COR-L47 (cell line): ENCODE data around the gene TAF4.
"Not testable (repeated sequence)": the region's sequence is repeated elsewhere in the genome, so short reads cannot be mapped to it uniquely, and the experiment has no call there.

Experiments
- DNase-seq: peaks from one replicate; lab custom pipeline; 2025; lab: John Stamatoyannopoulos, UW

The TAF4 gene

DNA sequence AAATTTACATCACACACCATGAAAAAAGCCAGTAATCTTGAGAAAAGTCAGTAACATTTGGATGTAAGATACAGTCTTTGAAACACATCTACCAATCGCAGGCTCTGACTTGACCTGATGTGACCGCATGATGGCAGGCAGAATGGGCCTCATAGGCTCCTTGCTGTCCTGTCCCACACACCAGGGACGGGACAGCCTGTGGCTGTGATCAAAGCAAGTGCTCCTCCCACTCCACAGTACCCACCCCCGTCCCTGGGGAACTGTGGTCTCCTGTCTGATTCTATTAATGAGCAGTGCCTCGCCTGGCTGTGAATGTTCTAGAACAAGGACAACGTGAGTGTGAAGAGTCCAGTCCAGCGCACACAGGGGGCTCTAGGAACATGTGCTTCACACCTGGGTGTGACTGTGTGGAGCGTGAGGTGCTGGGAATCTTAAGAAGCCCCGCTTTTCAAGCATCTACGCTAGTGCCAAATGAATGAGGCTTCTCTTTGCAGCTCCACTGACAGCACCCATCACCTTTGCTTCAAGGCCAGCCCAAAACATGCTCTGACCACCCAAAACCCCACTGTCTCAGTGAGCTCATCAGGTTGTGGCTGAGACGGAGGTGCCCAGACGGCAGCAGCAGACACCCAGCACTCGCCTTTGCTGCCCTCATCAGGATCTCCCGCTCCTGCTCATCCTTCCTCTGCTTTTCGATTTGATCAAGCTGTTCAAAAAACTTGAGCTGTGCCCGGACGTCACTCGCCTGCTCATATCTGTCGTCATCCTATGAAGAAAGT is 67.1 kb downstream of the TAF4 start:
- DNase-seq: no peak

DNA sequence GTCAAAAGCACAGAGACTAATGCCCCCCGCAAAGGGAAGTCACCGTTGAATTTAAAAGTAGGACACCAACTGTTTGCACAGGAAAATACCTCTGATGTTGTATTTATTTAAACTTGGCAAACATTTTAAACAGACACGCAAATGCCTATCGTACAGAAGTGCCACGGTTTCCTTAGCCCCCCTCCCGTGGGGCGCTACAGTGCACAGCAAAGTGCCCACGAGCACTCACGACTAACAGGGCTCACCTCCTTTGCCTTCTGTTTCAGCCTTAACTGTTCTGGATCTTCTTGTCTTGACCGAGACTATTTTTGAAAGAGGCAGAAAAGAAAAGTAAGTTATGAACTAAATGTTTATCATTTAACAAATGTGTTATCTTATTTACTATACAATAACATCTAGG is 67.8 kb downstream of the TAF4 start:
- DNase-seq: no peak

DNA sequence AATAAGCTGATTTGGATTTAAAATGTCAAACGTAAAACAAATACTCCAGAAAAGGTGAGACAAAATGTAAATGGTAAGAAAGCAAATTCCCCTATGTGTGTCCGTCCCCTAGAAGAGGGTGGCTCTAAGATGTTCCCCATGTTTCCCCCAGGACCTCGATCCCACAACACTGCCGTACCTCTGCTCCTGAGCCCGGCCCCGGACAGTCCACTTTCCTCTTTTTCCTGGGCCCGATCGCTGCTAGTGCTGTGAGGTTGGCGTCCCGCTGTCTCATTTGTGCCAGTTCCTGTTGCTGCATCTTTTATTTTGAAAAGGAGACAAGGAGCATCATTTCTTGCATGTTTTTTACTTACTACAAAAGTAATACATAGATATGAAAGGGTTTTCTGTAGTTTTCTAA is 68.3 kb downstream of the TAF4 start:
- no peak for DNase-seq

DNA sequence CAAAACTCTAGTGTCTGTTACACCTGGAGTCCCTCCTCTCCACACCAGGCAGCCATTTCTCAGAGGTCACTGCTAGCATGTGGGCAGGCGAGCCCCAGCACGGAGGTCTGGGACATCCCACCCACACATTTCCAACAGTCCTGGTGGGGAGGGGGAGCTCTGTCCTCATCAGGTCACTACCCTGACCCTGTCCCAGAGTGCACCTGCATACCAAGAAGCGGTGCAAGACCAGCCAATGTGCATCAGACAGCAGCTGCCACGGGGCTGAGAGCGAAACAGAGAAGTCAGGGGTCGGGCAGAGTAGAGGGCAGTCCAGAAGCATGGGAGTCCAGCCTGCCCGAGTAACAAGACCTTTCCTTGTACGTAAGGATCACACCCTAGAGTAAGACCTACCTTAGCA is 71.1 kb downstream of the TAF4 start:
- no peak for DNase-seq

DNA sequence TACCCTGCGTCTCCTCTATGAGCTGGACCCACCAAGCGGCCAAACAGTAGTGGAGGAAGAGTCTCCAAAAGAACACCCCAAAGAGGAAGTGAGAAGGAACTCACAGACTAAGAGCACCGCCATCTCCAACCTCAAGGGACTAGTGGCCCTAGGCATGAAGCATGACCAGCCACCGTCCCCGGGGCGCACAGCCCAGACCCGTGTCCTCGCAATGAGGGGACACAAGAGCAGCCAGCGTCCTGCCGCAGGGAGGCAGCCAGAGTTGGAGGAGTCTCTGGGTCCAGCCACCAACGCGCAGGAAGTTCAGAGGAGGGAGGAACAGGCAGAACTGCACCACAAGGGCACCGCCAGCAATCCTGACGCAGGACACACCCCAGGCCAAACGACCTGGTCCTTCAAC is 72.6 kb downstream of the TAF4 start:
- DNase-seq: no peak

DNA sequence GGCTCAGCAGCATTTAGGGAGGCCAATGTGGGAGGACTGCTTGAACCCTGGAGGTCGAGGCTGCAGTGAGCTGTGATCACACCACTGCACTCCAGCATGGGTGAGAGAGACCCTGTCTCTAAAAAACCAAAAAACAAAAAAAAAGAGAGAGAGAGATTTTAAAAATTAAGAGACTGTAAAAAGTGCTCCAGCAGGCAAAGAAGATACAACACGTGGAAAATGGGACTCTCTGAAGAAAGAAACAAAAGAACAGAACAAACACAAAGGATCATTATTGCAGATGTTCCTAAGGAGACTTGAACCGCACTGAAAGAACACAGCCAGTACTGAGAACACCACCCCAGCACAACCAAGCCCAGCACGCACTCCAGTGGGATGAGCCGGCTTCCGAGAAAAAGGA is 74.2 kb downstream of the TAF4 start:
- DNase-seq: no peak

DNA sequence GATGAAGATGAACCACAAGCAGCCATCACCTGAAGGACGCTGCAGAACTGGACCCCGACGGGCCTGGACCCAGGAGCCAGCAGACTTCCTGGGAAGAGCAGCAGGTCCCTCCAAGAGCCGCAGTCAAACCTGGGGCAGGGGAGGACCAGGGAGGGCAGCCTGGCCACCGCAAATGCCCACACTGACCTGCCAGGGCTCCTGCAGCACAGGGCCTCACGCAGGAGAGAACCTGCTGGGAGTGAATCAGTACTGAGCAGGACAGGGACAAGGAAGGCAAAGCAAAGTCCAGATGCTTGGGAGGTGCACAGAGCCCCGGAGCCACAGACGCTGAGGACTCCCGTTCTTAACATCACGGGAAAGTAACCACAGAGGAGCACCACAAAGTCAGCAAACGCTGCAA is 75.2 kb downstream of the TAF4 start:
- no peak for DNase-seq

DNA sequence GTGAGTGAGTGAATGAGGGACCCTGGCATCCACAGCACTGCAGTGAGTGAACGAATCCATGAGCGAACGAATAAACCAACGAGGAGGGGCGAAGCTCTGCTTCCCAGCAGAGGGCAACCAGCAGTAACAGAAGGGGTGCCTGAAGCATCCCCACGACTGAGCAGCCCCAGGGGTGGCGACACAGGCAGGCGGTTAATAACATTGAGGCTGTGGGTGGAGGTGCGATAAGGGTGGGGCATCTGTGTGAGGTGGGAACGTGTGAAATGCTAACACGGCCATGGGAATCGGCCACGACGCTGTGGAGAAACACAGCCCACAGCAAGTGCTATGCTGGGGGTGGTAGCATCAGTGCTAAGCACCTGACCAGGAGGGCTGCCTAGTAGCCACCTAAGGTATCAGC is 75.9 kb downstream of the TAF4 start:
- no peak for DNase-seq

DNA sequence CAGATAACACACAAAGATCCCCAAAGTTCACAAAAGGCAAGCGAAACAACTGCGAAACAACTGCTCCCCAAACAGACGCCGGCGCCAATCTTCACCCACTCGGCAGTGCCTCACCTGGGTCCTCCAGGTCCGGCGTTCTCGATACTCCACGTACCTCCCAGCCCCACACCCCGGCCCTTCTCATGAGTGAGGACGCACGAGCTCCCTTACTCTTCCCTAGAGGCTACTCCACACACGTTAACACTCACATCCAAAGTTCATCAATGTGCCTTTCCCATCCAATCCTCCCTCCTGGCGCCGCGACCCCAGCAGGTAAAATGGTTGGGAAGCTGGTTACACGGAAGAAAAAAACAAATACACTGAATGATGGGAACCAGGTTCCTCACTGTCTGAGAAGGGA is 77.0 kb downstream of the TAF4 start:
- no peak for DNase-seq

DNA sequence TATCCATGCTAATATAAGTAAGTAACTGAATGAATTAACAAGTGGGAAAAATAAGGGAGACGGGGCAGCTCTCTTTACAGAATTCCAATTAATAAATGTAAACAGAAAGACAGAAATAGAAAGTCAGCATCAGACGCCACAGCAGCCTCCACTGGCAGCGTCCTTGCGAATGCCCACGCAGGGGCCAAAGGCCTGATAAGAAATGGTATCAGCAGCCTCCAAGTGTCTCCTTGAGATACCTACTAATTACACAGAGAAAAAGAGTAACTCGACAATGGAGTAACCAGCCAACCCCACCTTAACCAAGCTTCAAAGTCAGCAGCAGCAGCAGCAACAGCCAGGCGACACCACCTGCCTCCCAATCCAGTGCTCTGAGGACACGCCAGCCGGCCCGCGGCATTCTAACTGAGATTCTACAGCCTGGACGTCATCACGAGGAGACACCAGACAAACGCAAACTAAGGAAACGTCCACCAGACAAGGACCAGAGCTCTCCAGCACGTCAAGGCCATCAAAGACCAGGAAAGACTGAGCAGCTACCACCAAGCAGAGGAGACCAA is 78.8 kb downstream of the TAF4 start:
- no peak for DNase-seq

DNA sequence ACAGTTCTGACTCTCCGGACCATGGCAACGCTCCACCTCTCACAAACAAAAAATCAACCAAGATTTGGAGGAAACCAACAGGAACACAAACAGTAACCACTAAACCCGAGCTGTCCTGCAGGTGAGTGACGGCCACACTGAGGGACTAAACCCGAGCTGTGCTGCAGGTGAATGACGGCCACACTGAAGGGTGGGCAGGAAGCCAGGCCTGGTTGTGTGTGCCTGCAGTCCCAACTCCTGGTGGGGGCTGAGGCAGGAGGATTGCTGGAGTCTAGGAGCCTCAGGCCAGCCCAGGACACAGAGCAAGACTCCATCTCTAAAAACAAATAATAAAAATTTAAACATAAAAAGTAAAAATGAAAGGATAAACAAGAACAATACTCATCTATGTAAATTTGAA is 80.6 kb downstream of the TAF4 start:
- no peak for DNase-seq

DNA sequence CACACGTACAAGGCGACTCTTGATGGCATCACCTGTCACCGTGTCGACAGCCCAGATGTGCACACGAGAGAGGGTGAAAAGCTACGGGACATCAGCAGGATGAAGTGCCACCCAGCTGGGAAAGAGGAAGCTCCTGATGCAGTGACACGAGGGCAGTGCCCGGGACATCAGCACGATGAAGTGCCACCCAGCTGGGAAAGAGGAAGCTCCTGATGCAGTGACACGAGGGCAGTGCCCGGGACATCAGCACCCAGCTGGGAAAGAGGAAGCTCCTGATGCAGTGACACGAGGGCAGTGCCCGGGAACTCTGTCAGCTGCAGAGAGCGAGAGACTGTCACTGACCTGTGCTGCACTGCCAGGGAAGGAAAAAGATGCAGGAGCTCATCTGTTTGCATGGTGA is 81.2 kb downstream of the TAF4 start:
- not testable (repeated sequence) for DNase-seq

DNA sequence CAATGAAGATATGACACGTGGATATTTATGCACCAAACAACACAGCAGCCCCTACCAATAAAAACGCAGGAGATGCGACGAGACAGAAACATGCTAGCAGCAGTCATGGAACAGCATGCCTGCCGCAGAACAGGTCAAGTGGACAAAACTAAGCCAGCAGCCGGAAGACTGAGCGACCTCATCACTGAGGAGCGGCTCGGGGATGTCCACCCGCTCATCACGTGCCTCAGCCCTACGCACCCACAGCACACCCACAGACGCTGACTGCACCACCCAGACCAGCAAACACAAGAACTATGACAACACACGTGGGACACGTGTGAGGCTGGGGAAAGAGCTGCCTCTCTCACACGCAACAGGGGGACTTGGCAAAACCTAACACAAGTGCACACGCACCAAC is 81.7 kb downstream of the TAF4 start:
- DNase-seq: no peak

DNA sequence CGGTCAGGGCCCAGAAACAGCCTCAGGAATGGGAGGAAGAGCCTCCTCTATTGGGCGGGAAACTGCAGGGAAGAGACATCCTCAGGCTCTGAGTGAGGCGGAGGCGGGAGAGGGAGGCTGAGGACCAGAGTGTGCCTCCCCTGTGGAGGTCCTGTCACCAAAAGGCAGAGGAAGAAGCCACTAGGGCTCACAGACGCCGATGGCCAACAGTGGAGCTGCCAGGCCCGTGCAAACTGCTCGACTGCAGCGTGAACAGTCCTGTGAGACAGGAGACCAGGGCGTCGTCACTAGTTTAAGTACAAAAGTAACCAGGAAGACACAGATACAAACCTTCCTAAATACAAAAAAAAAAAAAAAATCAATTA is 82.7 kb downstream of the TAF4 start:
- DNase-seq: no peak

DNA sequence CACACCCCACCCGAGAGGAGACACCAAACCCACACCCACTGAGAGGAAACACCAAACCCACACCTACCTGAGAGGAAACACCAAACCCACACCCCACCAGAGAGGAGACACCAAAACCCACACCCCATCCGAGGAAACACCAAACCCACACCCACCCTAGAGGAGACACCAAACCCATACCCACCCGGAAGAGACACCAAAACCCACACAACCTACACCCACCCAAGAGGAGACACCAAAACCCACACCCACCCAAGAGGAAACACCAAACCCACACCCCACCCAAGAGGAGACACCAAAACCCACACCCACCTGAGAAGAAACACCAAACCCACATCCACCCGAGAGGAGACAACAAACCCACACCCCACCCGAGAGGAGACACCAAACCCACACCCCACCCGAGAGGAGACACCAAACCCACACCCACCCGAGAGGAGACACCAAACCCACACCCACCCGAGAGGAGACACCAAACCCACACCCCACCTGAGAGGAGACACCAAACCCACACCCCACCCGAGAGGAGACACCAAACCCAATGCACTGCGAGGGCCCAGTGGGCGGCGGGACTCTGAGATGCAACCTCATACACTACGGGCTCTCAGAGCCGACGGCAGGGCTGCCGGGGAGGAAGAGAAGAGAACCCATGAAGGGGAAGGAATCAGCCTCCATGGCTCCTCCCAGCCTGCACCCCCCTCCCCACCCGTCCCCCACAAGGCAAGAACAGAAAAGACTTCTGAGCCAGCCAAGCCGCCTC is 83.3 kb downstream of the TAF4 start:
- no peak for DNase-seq

DNA sequence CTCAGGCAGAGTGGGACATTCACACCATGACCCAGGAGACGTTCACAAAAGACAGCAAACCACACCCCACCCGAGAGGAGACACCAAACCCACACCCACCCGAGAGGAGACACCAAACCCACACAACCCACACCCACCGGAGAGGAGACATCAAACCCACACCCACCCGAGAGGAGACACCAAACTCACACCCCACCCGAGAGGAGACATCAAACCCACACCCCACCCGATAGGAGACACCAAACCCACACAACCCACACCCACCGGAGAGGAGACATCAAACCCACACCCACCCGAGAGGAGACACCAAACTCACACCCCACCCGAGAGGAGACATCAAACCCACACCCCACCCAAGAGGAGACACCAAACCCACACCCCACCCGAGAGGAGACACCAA is 84.0 kb downstream of the TAF4 start:
- DNase-seq: not testable (repeated sequence)

DNA sequence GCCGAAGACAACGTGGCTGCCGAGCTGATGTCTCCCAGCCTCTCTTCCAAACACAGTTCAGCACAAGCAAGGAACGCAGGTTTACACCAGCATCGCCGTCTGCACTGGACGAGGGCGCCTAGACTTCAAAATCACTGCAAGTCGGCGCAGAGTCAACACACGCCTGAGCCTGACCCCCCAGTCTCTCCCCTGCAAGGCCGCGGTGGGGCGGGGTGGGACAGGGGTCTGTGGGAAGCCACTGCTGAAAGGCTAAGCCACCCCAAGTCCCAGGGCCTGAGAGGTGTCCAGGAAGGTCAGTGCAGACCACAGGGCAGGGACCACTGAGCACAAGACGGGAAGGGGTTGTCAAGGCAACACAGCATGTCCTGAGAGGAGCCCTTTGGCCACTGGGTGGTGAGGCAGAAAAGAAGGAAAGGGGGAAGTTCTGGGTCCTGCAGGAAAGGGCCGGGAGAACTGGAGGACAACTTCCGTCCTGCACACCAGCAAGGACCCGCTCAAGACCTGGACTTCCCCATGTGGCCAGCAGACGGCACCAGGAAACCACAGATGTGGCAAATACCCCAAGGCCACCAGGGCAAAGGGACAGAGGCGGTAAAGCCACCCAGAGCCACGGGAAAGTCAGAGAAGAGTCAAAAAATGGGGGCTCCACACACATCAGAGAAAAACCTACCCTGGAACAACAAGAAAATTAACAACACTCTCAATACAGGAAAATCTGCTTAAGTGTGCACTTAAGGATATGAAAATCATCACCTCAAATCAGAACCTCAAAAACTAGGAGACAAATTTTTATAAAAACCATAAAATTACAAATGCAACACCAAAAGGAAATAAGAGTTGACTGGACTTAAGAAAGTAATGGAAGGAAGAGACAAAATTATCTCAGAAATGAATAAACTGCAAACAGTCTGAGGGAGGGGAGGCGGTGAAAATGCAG is 84.8 kb downstream of the TAF4 start:
- no peak for DNase-seq

DNA sequence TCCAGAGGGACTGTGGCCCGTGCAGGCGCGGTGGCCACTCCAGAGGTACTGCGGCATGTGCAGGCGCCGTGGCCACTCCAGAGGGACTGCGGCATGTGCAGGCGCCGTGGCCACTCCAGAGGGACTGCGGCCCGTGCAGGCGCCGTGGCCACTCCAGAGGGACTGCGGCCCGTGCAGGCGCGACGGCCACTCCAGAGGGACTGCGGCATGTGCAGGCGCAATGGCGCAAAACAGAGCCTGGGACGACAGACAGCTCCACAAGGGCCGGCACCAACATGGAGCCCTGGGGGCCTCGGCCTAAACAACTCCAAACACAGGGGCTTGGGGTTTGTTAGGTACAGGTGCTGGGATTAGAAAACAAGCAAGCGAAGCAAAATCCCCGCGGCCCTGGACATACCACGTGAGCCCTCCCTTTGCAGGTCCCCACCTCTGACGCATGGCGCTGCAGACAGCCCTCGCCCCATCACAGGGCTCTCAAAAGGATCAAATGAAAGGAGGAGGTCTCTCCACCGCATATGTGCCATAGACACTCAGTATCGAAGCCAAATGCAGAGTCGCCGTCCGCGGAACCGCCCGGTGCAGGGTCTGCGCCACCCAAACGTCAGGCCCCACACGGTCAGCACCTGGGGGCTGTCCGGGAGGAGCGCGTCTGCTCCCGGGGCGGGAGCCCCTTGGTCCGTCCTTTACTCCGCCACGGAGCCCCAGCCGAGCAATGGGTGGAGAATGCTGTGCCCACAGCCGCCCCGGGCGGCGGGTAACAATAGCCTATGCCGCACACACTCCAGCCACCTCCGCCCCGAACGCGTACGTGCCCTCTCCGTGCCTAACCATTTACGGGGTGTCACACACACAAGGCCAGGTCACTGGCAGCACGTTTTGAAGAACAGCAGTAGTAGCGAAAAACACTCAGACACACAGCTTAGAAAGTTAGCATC is 85.7 kb downstream of the TAF4 start:
- no peak for DNase-seq

DNA sequence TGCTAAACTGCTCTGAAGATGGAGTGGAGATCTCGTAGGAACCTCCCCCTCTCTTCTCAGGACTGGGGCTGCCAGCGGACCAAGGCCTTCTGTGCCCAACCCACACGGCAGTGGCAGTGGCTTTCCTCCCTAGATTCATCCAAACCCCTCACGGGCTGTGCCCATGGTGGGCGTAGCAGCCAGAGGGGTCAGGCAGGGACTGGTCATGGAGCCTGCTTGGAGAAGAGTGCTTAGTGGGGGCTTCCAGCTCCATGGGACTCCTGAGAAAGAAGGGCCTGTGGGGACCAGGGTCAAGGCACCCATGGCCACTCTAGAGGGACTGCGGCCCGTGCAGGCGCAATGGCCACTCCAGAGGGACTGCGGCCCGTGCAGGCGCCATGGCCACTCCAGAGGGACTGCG is 86.6 kb downstream of the TAF4 start:
- no peak for DNase-seq

DNA sequence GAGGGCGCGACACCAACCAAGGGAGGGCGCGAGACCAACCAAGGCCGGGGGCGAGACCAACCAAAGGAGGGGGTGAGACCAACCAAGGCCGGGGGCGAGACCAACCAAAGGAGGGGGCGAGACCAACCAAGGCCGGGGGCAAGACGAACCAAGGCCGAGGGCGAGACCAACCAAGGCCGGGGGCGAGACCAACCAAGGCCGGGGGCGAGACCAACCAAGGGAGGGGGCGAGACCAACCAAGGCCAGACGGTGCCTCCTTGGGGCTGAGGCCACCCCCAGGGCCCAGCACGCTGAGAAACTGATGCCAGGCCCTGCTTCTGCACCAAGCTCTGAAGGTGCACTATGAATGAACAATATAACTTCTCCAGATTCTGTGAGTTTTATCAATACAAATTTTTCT is 87.2 kb downstream of the TAF4 start:
- DNase-seq: no peak

DNA sequence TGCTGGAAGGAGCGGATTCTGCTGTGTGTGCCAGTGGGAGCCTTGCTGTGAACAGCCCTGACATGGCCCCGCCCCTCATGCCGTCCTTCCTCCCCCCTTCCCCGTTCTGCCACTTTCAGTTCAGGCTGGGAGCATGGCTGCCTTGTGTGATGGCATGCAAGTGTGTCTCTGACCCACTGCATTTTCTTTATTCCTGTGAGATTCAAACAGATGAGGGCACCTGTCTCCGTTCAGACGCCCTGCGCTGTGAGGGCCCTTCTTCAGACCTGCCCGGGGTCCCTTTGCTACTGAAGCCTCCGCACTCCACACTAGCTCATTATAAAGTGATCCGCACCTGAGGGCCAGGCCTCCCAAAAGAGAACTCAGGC is 88.3 kb downstream of the TAF4 start:
- no peak for DNase-seq
